ENCODE results near the gene FAM163B.

The FAM163B gene

DNA sequence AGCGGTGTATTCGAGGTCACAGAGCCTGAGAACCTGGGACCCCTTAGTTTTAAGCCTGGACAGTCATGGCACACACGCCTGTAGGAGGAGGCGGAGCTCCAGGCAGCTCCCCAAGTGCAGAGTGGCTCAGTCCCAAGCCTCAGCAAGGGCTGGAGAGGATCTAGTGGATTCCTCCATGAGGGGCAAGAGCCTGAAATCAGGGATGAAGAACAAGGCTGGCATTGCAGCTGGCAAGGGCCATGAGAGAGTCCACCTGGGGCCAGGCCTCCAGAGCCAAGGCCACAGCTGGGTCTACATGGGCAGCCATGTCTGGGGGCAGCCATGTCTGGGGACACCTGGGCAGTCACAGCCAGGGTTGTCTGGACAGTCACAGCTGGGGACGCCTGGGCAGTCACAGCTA lies 52.8 kb downstream of the FAM163B start:
- TF ChIP-seq, protein P1, sequence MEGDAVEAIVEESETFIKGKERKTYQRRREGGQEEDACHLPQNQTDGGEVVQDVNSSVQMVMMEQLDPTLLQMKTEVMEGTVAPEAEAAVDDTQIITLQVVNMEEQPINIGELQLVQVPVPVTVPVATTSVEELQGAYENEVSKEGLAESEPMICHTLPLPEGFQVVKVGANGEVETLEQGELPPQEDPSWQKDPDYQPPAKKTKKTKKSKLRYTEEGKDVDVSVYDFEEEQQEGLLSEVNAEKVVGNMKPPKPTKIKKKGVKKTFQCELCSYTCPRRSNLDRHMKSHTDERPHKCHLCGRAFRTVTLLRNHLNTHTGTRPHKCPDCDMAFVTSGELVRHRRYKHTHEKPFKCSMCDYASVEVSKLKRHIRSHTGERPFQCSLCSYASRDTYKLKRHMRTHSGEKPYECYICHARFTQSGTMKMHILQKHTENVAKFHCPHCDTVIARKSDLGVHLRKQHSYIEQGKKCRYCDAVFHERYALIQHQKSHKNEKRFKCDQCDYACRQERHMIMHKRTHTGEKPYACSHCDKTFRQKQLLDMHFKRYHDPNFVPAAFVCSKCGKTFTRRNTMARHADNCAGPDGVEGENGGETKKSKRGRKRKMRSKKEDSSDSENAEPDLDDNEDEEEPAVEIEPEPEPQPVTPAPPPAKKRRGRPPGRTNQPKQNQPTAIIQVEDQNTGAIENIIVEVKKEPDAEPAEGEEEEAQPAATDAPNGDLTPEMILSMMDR (IDR thresholded peaks at IDR 0.05; ENCODE audit: insufficient read depth, low read depth, low read length, missing control alignments): no peak
- DNase-seq (ENCODE audit: low read depth): no peak
- no peak overlapping the region for H3K4me3 ChIP-seq (ENCODE audit: low read length)

DNA sequence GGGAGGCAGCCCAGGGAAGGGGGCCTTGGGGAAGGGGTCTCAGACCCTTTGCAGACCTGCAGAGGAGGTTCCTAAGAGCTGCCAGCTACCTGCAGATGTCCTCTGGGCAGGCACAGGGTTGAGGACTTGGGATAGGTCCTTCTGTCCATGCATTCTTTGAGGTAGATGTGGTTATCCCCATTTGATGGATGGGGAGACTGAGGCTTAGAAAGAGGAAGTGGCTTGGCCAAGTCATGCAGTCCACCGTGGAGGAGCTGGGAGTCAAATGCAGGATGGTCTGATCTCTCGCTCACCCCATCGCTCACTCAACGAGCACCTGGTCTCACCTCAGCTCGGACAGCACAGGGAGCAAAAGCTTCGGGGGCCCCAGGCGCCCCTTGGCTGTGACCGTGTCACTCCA lies 54.5 kb downstream of the FAM163B start:
- no peak overlapping the region for H3K4me3 ChIP-seq (ENCODE audit: low read length)
- TF ChIP-seq, protein P1 (IDR thresholded peaks at IDR 0.05; ENCODE audit: insufficient read depth, low read depth, low read length, missing control alignments): no peak
- no peak for DNase-seq (ENCODE audit: low read depth)

DNA sequence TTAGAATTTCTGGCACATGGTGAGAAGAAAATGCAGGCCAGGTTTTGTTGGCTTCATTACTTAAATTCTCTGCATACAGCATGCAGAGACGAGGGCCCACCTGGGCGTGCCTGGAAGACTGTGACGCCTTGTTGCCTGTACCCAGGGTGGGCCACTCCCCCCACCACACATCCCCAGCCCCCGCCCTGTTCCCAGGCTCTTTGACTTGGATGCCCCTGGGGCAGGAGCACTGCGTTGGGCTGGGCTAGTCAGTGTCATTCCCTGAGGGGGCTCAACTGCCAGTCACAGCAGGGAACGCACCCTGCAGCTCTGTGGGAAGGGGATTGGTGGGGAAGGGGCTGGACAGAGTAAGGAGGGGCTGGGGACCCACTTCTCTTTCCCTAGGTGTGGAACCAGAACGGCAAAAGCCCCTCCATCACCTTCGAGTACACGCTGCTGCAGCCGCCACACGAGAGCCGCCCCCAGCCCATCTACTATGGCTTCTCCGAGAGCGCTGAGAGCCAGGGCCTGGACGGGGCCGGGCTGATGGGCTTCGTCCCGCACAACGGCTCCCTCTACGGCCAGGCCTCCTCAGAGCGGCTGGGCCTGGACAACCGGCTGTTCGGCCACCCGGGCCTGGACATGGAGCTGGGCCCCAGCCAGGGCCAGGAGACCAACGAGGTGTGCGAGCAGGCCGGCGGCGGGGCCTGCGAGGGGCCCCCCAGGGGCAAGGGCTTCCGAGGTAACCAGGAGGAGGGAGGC lies 55.0 kb downstream of the FAM163B start:
- TF ChIP-seq, protein P1 (IDR thresholded peaks at IDR 0.05; ENCODE audit: insufficient read depth, low read depth, low read length, missing control alignments): no peak
- H3K4me3 ChIP-seq (ENCODE audit: low read length): no peak overlapping the region
- no peak for DNase-seq (ENCODE audit: low read depth)

DNA sequence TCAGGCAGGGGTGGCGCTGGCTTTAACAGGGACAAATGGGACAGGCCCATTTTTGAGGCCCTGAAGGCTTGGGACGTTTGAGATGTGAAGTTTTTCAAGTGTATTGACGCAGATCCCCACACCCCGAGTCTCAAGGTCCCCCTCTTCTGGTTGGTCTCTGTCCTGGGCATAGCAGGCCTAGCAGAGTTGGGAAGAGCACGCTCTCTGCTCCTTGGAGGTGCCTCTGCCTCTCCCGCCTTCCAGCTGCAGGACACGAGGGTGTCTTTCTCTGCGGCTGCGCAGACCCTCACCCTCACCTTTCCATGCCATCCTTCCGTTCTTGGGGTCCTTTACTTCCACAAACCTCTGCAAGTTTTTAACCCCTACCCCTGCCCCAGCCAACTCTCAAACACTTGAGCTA lies 56.1 kb downstream of the FAM163B start:
- no peak for DNase-seq (ENCODE audit: low read depth)
- TF ChIP-seq, protein P1 (IDR thresholded peaks at IDR 0.05; ENCODE audit: insufficient read depth, low read depth, low read length, missing control alignments): no peak
- H3K4me3 ChIP-seq (ENCODE audit: low read length): no peak overlapping the region

DNA sequence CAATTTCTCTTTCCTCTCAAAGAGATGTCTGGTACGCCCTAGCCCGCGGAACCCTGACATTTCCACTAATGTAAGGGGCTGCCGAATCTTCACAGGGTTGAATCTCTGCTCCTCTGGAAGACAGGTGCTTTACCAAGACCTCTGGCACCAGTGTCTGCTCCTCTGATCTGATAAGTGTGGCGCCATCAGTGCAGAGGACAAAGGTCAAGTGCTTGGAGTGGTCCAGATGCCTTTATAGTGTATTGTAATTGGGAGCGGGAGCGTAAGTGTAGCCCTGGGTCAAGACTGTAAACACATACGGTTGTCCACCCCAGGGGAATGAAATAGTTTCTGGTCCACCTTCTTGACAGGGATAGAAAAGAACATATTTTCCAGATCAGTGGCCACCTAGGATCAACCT lies 57.0 kb downstream of the FAM163B start:
- no peak overlapping the region for H3K4me3 ChIP-seq (ENCODE audit: low read length)
- no peak for DNase-seq (ENCODE audit: low read depth)
- TF ChIP-seq, protein P1 (IDR thresholded peaks at IDR 0.05; ENCODE audit: insufficient read depth, low read depth, low read length, missing control alignments): no peak

DNA sequence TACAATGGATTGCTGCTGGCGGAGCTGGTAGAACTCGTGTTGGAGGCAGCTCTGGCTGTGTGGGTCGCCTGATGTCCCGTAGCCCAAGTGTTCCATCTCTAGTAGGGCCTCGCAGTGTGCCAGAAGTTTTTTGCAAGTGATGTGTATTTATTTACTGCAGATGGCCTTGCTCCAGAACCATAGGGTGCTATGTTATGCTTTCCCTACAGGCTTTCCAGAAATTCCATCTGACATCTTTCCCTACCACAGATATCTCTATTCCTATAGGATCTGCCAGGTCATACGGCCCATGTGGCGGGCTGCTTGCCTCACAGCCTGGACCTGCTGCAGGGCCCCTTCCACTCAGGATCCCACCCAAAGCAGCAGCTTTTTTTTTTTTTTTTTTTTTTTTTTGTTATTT lies 57.7 kb downstream of the FAM163B start:
- no peak for DNase-seq (ENCODE audit: low read depth)
- H3K4me3 ChIP-seq (ENCODE audit: low read length): no peak overlapping the region
- TF ChIP-seq, protein P1 (IDR thresholded peaks at IDR 0.05; ENCODE audit: insufficient read depth, low read depth, low read length, missing control alignments): no peak

DNA sequence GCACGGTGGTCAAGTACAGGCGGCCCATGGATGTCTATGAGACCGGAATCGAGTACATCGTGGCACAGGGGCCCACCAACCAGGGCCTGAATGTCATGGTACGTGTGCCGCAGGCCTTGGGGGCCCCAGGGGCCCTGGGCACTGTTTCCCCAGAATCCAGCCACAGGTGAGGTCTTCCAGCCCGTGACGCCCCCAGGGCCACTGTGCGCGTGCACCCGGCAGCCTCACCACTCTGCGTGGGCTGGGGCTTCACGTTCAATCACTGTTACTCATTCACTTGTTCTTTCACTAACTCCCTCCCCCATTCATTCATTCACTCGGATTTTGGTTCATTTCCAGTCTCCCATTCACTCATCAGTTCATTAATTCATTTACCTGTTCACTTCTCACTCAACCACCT lies 62.1 kb downstream of the FAM163B start:
- TF ChIP-seq, protein P1 (IDR thresholded peaks at IDR 0.05; ENCODE audit: insufficient read depth, low read depth, low read length, missing control alignments): no peak

More for the DNA sequence above, 62.1 kb downstream of the FAM163B start:
- H3K4me3 ChIP-seq (ENCODE audit: low read length): no peak overlapping the region
- DNase-seq (ENCODE audit: low read depth): no peak

All from epithelial cell of esophagus (primary cell).